Lung microvascular endothelial cell (primary cell): Measurements from ENCODE around the gene MTA1. TPM values are rescaled to one million over a fixed set of nuclear protein-coding genes. Genes with fewer than 3 reads are reported as not detected.

ENCODE experiments used
- DNase-seq, 2 donors: peaks; one replicate each; pipeline versions ENCODE4 v3.0.0 to v3.0.0-alpha.2; 2010; ENCODE audit warnings: low read depth in 2 of 2
- total RNA-seq: library from RNA; depleted of rRNA; stranded (reverse); fragments of >200 nt; gene quantifications from 2 replicates; pipeline ENCODE4 v1.2.1, GENCODE V29; 2014

The MTA1 gene
- total RNA-seq, 1 donor from 2014 or later = 22.6 TPM

DNA sequence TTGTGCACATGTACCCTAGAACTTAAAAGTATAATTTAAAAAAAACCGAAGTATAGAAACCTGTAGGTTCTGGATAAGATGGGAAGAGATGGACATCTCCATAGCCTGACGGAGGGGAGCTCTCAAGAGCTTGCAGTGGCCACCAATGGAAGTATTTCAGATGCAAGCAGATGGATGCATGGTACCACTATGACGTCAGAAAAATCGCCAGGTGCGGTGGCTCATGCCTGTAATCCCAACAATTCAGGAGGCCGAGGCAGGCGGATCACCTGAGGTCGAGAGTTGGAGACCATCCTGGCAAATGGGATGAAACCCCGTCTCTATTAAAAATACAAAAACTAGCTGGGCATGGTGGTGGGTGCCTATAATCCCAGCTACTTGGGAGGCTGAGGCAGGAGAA, 17.9 kb upstream of the MTA1 start:
- no peak for DNase-seq

DNA sequence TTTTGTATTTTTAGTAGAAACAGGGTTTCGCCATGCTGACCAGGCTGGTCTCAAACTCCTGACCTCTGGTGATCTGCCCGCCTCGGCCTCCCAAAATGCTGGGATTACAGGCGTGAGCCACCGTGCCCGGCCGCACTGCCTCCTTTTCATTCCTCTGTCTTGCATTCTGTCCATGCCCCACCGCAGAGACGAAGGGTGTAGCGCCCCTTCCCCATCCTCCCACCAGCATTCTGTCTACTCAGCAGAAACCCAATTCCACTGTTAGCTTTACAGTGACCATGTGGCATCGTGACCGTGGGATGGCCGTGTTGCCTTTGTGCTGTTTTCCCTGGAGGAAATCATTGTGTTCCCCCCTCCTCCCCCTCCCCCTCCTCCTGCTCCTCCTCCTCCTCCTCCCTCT, 11.0 kb upstream of the MTA1 start:
- DNase-seq = no peak

DNA sequence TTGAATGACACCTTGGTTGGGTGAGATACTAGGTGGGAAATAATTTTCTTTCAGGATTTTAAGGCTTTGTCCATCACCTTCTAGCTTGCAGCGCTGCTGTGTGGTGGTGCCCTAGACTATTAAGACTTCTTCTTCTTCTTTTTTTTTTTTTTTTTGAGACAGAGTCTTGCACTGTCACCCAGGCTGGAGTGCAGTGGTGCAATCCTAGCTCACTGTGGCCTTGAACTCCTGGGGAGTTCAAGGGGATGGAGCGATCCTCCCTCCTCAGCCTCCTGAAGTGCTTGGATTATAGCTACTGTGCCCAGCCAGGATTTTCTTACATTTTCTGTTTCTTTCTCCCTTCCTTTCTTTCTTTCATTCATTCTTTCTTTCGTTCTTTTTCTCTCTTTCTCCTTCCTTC, 10.3 kb upstream of the MTA1 start:
- DNase-seq = no peak

DNA sequence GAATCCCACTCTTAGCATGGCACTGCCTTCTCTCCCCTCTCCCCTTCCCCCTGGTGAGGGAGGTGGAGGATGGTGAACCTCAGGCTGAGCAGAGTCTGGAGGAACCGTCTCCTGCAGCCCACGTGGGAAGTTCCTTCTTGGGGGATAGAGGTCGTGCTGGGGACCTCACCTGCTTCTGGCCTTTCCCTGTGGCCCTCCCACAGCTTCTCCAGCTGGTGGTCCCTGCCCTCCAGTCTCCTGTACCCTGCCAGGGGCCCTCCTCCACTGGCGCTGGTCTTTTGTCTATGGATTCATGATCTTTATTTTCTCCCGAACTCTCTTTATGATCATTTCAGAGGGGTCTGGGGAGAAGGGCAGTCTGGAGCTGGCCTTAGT, 9.0 kb upstream of the MTA1 start:
- no peak for DNase-seq

DNA sequence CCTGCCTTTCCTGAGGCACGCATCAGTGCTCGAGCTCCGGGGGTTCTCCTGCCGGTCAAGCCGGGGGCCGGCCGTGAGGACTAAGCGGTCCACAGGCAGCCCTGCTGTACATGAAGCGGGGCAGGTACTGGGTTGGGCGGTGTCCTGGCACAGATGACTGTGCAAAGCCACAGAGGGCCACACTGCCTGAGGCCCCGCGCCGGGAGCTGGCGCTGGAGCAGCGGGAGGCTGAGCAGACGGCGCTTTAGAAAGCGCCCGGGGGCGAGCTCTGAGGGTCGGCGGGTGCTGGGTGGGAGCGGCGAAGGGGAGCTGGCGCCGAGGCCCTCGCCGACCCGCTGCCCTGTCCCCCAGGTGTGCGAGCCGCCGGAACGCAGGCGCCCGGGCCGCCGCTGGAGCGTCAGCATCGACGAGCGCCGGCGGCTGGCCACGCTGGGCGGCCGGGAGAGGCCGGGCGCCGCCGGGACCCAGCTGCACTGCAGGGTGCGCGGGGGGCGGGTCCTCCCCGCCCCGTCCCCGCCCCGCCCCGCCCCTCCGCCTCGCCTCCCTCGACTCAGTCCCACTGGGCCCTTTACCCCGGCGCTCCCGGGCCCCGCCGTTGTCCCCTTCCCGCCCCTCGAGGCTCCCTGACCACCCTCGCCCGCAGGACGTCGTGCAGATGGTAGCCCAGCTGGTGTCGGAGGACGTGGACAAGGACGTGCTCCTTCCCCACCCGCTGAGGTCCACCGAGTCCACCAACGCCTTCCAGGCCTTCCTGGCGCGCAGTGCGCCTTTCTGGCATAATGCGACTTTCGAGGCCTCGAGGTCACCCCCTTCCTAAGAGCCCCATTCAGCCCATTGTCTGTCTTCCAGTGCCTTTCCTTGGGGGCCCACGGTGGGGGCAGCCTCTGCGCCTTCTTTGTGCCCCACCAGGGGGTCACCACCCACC, 8.3 kb upstream of the MTA1 start:
- peak; percentile 41 to 46 for DNase-seq

DNA sequence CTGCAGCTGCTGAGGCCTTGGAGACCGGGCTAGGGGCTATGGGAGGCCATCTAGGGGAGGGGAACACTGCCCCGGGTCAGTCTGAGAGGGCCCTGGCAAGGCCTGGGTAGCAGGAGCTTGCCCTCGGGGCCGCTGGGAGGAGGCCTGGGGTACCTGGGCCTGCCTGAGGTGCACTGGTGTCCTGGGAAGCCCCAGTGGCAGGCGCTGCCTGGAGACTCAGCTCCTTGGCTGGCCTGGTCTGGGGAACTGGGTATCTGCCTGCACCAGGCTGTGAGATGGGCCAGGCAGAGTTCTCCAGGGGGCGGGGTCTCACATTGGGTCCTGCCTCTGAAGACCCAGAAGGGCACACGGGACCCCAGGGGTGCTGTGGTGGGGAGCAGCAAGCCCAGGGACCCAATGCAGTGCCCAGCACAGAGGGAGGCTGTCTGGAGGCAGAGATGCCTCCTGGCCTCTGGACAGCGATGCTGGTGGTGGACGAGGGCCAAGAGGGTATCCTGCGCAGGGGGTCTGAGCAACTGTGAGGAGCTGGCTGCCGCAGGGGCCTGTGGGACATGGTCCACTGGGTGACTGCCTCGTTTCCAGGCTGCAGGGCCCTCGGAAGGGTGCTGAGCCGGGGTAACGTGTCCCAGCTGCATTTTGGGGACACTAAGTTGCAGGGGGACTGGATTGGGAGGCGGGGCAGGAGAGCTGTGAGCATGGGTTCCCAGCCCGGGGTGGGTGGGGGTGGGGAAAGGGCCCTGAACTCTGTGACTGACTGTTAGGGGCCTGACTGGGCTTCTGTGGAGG, 7.4 kb upstream of the MTA1 start:
- DNase-seq = no peak

DNA sequence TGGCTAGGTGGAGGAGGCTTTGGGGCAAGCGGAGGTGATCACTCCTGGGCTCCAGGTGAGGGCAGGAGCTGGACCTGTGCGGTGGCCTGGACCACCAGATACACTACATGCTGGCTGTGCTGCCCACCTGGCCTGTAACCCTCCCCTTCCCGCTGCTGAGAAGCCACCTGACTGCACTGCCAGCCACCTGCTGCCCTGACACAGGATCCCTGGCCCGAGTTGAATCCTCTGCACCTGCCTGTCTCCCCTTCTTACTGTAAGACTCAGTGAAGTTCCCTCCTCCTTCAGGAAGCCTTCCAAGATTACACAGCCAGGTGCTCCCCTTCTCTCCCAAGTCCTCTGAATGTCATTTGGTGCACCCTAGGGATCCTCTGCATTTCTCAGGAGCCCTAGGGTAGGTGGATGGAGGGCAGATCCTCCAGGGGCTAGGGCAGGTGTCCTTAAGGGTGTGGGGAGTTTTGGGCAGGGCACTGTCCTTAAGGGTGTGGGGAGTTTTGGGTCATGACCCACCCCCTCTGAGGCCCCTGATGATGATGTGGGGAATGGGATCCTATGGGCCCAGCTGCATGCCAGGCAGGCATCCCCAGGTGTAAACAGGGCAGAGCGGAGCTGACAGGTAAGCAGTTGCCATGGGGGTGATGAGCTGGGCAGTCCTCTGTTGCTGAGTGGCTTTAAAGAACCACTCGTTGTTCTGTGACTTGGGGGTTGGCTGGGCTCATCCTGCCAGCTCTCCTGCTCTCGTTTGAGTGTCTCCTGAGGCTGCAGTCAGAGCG, 6.7 kb upstream of the MTA1 start:
- no peak for DNase-seq

DNA sequence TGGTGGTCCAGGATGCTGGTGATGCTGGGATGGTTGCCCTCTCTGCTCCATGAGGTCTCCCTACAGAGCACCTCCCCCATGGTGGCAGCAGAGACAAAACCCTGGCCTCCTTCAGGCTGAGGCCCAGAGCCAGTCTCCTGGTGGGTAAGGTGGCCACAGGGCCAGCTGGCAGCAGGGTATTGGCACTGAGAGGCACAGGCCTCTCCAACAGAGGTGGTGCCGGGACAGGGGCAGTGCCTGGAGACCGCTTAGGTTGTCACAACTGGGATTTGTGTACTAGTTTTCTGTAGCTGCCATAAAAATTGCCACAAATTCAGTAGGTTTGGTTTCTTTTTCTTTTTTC, 6.1 kb upstream of the MTA1 start:
- no peak for DNase-seq

DNA sequence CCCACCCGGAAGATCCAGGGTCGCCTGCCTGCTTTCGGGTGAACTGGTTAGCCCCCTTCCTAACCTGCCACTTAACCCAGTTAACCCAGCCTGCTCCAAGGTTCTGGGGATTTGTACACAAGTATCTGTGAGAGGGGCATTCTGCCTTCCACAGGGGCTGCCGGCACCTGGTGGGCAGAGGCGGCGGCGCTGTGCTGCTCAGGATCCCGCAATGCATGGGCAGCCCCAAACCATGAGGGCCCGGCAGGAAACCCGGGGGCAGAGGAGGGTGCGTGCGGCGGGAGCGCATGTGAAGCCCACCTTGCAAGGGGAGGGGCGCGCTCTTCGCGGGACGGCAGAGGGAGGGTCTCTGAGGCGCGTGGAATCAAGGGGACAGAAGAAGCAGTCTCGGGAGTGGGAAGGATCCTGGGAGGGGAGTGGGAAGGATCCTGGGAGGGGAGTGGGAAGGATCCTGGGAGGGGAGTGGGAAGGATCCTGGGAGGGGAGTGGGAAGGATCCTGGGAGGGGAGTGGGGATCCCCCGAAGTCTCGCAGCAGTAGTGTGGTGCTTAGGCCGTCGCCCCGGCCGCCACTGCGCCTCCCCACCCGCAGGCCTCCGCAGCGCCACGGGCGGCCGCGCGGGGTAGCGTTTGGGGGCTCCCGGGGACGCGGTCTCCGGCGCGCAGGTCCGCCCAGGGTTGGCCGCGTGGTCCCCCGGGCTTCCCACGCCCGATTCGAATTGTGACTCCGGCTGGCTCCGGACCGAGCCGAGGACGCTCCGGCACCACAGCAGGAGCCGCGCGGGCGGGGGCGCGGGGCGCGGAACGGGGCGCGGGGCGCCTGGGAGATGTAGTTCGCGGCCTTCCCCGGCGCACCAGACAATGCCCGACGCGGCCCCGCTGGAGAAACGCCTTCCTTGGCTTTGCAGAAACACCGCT, 4.9 kb upstream of the MTA1 start:
- peak; percentile 66 to 72 for DNase-seq

DNA sequence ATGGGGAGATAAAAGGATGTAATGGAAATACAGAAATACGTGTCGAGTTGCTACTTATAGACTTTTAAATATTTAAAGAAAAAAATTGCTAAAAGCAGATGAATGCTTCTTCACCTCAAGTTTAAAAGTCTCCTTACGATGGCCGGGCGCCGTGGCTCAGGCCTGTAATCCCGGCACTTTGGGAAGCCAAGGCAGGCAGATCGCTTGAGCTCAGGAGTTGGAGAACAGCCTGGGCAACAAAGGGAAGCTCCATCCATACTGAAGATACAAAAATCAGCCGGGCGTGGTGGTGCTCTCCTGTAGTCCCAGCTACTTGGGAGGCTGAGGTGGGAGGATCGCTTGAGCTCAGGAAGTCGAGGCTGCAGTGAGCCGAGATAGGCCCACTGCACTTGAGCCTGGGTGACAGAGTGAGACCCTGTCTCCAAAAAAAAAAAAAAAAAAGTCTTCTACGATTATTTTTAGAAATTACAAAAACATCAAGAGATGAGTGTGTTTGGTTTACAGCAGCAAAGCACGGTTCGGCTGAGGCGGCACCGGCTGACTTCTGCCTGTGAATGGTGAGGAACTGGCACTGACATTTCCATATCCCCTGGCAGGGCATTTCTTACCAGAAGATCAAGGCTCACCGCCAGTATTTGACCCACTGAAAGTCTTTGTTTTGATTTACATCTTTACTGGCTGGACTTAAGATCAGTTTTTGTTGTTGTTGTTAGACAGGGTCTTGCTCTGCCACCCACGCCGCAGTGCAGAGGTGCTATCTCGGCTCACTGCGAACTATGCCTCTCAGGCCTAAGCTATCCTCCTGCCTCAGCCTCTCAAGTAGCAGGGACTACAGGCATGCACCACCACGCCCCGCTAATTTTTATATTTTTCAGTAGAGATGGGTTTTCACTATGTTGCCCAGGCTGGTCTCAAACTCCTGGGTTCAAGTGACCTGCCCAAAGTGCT, 3.9 kb upstream of the MTA1 start:
- no peak for DNase-seq

DNA sequence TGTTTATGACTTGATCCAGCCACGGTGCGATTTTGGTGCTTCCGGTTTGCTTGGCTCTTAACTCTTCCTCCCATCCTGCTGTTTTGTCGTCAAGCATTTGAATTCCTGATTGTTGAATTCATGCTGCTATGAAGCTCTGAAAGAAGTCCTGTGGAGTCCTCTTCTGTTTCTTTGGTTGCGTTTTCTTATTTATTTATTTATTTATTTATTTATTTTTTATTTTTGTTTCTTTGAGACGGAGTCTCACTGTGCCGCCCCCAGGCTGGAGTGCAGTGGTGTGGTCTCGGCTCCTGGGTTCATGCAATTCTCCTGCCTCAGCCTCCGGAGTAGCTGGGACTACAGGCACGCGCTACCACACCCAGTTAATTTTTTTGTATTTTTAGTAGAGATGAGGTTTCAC, 3.0 kb upstream of the MTA1 start:
- DNase-seq = no peak

DNA sequence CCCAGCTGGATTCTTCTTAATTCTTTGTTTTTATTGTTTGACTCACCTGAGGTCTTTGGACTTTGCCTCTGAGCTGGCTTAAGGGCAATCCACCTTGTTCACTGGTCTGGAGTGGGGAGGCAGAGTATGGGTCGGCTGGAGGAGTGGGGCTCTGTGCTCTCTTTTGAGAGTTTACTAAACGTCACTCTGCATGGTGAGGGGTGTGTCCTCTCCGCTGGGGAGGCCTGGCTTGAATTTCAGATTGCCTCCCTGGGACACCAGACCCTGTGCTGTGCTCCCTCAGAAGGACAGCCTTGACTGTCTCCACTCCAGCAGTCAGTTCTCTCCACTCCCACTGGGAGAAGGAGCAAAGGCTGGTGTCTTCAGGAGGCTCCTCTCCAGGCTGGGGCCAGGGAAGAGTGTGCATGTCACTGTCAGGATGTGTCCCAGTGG, 1.9 kb upstream of the MTA1 start:
- no peak for DNase-seq

DNA sequence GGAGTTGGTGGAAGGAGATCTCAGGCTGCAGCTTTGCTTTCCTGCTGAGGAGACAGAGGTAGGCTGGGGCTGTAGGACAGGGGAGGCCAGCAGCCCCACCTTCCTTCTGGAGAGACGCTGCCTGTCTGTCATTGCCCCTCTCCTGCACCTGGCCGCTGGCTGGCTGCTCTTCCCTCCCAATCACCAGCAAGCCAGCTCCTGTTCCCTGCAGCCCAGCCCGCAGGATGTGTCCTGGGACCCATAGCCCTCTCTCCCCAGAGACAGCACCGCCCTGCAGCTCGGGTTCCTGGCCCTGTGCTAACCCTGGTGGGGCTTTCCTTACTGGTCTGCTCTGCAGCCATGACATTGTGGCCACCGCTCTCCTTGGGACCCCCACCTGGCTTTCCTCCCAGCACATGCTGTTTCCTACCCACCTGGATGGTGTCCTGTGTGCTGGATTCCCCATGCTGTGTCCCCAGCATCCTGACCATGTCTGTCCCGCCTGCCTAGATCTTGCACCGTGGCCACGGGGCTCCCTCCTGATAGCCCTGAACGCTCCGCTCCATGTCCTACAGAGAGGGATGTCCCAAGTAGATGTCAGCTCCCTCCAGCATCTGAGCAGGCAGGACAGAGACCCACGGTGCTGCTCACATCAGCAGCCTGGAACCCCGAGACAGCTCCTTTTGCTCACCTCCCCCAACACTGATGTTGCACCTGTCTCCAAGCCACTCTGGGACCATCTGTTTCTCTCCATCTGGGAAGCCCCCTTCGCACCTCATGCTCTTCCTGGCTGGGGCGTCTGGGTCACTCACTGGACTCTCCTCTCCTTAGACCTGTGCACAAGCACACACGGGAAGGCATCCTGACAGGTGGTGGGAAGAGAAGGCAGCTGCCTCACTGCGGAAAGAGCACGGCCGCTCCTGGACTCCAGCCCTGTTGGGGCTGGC, 1.1 kb upstream of the MTA1 start:
- DNase-seq = no peak

DNA sequence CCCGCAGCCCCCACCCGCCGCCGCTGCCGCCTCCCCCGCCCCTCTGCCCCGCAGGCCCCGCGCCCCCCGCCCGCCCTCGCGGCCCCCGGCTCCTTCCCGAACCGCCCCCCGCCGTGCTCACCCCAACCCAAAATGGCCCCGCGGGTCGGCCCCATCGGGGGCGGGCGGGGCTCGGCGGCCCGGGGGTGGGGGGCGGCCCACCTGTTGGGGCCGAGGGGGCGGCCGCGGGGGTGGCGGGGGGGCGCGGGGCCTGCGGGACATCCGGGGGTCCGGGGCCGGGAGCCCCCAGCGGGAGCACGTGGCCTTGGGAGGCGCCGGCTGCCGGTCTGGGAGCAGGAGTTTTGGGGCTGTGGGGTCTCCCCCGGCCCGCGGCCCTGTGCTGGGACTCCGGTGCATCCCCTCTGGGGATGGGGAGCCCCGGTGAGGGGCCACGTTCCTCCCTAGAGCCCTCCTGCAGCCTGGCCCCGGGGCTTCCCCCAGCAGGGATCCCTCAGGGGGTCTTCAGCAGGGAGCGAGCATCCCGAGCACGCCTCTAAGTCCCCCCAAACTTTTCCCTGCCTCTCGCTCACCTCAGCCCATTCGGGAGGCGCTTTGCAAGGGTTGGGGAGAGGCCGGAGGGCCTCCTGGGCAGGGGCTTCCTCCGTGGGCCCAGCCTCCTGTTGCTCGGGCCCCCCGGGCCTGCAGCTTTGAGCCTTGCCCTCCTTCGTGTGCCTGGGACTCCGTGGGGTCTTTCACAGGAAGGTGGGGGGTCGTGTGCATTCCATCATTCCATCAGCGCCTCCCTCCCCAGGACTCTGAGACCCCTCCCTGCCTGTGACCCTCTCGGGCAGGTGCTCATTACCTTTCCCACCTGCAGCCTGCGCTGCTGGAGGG, 710 bp downstream of the MTA1 start:
- DNase-seq = no peak

DNA sequence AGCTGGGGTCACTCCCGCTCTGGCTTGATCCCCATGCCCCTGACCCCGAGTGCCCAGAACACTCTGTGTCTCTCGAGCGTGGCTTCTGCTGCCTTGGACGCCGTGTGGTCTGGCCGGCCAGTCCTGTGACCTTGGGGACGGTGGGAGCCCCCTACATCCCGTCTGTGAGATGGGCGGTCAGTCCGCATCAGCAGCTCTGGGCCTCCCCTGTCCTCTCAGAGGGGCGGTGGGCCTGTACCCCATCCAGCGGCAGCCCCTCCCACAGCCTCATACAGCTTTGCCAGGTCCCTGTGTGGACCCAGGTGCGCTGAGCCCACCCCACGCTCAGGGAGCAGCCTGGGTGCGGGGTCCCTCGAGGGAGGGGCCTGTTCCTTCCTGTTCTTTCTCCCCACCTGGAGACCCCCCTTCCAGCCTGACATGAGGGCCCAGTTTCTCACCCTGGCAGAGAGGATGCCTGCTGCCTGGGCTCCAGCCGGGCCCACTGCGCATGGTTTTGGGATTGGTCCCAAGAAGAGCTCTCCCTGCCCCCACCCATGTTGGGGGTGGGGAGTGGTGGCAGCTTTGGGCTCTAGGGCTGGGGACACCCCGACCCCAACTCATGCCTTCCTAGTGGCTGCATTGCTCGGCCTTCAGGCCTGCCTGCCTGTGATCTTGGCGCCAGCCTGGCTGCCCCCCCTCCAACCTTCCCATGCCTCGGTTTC, 1.5 kb downstream of the MTA1 start:
- no peak for DNase-seq

DNA sequence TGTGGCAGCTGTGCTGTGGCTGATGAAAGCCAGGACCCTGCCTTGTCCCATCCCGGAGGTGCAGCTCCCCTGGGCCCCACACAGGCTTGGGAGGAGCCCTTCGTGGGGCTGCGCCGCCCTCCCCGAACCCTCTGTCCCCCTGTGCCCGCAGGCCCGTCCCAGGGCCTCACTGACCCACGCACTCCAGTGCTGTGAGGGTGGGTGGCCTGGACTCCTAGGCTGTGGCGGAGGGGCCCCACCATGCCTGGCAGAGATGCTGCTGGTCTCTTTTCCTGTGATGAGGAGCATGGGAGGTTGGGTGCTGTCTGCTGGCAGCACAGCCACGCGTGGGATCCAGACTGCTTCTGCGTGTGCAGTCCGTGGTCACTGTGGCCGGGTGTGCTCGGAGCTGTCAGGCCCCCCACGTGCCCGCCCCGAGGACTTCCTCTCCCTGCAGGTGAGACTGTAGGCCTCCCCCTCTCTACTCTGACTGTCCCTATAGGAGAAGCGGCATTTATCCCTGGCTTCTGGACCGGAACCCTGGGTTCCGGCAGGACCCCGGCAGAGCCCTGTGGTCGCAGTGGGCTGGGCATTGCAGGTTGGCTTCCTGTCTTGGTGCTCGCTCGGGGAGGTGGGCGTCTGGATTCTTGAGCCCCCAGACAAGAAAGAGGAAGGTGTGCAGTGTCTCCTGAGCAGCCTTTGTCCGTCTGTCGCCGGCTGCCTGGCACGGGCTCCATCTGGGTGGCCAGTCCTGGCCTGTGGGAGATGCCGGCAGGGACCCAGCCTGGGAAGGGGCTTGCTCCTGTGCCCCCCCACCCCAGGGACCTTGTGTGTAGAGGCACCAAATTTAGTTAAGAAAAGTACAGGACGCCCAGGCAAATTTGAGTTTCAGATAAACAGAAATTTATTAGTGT, 2.3 kb downstream of the MTA1 start:
- DNase-seq = no peak
